Stimulated activated CD4-positive, alpha-beta T cell treated with anti-CD3 and anti-CD28 coated beads, Interleukin-12 subunit alpha, Interleukin-12 subunit beta, amount 100 ng/mL, for 24 hours (primary cell): ENCODE measurements around the gene KCNAB1.

Source experiments
- DNase-seq, 2 experiments: peaks; one replicate each; pipeline ENCODE4 v3.0.0-alpha.2; 2020; ENCODE audit warnings: low read depth in 2 of 2

Gene KCNAB1

GRCh38 chr3:156492801-156493261, 372.5 kb downstream of the KCNAB1 start:
- no peak for DNase-seq

- no peak for DNase-seq
Observed at GRCh38 chr3:156493887-156494286, 373.5 kb downstream of the KCNAB1 start.

GRCh38 chr3:156495816-156496215, 375.4 kb downstream of the KCNAB1 start:
- no peak for DNase-seq

- no peak for DNase-seq
Observed at GRCh38 chr3:156497326-156497725, 376.9 kb downstream of the KCNAB1 start.

- no peak for DNase-seq
Observed at GRCh38 chr3:156498307-156498706, 377.9 kb downstream of the KCNAB1 start.

GRCh38 chr3:156507285-156507684, 386.9 kb downstream of the KCNAB1 start:
- DNase-seq, result no peak

- no peak for DNase-seq
Observed at GRCh38 chr3:156509189-156510174, 389.1 kb downstream of the KCNAB1 start.

DNA sequence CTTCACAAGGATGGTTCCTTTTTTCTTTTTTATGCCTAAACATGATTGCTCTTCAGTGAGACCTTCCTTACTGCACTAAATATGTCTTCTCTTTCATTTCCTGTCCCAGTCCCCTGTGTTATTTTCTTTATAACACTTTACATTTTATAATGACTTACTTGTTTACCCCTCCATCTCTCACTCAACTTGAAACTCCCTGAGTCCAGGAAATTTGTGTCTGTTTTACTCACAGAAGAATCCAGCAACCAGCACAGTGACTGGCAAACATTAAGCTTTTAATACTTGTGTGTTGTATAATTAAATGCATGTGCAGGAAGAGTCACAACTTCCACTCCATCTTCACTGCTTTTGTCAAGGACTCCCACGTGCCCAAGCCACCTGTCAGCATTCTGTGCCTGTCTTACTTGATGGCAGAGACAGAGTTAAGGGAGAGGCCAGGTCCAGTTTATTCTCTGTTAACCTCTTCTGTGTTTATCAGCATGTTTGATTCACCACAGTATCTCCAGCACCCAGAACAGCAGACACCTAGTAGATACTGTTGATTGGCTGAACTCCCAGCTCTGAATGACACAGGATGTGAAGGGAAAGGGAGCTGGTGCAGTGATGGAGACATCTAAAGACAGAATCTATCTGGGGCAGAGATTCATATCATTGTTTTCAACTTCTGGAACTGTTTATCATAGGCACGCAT, 391.8 kb downstream of the KCNAB1 start:
- no peak for DNase-seq

DNA sequence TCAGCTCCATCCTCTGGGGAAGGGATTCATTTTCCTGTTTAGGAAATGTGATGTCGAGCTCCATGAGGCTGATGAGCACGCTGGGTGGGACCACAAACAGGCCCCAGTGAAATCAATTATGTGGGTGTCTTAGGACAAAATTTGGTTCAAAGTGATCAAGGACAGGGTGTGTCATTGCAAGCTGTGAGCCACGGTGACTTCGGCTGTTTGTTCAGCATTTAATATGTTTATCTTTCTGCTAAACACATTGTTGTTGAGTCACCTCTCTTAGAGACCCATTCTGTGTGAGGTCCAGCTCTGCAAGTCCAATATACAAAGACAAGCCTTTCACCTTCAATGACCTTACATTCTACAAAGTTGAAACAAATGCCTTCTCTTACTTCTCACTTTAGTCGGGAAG, 393.2 kb downstream of the KCNAB1 start:
- DNase-seq, result no peak

DNA sequence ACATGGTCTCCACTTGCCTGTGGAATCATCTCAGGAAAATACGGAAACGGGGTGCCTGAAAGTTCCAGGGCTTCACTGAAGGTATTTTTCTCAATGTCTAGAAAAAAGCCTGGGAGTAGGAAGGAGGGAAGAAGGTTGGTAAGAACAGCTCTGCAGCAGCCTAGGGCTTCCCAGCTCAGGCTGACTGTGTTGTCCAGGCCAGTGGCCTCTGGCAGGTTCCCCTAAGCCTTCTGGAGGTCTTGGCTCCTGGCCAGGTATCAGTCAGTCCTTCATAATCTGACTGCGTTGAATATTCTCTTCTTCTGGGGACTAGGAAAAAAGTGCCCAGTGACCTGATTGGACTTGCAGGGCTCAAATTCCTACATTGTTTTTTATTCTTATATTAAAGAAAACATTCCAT, 395.9 kb downstream of the KCNAB1 start:
- DNase-seq, result no peak

- DNase-seq, result no peak
Observed at GRCh38 chr3:156516961-156517360, 396.6 kb downstream of the KCNAB1 start.

- no peak for DNase-seq
Observed at GRCh38 chr3:156518726-156519125, 398.3 kb downstream of the KCNAB1 start.

- no peak for DNase-seq
Observed at GRCh38 chr3:156519758-156520162, 399.4 kb downstream of the KCNAB1 start.

DNA sequence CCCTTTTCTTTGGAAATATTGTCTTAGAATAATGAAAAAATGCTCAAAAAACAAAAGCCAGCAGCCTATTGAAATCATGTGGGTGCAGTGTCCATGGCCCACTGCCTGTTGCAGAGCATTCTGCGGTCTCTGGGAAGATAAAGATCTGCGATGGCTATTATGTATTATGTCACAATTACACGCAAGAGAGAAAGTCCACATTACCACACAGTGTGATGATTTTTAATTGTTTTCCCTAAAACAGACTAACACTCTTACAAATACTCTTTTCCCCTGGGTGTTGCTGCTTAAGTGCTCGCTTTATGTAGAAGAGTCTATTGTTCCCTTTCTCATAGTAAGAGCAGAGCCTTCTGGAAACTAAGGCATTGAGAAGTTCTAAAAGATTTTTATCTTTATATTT, 402.3 kb downstream of the KCNAB1 start:
- no peak for DNase-seq

DNA sequence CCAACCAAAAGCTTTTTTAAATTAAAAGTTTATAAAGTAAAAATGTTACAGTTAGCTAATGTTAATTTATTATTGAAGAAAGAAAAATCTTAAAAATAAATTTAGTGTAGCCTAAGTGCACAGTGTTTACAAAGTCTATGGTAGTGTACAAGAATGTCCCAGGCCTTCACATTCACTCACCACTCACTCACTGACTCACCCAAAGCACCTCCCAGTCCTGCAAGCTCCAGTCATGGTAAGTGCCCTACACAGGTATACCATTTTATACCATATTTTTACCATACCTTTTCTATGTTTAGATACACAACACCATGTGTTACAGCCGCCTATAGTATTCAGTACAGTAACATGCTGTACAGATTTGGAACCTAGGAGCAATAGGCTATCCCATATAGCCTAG, 405.4 kb downstream of the KCNAB1 start:
- DNase-seq, result no peak

GRCh38 chr3:156527060-156527459, 406.7 kb downstream of the KCNAB1 start:
- DNase-seq, result no peak

DNA sequence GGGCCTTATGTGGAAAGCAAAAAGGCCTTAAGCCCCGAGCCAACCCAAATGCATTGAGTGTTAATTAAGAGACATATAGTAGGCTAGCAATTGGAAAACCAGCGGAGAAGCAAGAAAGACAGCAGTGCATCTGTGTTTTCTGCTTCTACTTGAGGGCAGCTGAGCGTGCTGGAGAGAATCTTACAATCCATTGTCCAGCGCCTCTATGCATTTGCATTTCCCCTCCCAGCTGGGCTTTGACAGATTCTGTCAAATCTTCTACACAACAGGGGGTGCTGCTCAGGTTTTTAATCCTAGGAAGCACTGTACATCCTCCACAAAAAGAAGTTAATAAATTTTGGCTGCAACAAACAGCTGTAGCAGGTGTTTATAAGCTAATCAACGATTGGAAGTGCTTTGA, 410.6 kb downstream of the KCNAB1 start:
- no peak for DNase-seq

- no peak for DNase-seq
Observed at GRCh38 chr3:156532730-156533129, 412.4 kb downstream of the KCNAB1 start.

DNA sequence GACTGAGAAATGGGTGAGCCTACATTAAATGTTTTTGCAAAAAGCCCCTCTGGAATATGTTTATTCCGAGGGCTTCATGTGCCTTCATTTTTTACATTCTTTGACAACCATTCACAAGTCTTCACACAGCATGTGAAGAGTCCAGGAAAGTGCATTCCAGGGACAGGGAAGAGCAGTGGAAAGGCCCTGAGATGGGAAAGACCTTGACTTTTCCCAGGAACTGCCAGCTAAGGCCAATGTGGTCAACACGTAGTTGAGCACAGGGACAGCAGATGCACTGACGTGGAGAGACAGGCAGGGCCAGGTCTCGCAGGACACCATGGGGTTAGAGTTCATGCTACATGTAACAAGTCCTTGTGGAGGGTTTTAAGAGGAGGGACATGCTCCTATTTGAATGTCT, 412.8 kb downstream of the KCNAB1 start:
- DNase-seq, result no peak

DNA sequence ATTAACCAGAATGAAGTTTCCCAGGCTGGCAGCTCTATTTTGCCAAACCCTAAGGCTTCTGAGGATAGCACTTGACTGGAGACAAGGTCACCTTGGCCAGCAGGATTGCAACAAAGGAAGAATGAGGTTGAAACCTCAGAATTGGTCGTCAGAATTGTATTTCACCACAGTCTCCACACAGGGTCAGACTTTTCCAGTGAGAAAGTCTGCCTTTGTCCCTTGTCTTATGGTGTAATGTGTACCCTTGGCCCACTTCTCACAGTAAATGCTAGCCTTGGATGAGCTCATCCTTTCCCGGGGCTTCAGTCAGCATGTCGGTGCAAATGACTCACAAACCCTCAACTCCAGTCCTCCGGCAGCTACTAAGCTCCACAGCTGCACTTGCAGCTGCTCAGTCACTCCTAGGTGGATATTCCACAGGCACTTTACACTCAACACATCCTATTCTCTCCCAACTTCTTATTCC, 414.8 kb downstream of the KCNAB1 start:
- DNase-seq, result no peak

- no peak for DNase-seq
Observed at GRCh38 chr3:156535798-156536197, 415.4 kb downstream of the KCNAB1 start.

- no peak for DNase-seq
Observed at GRCh38 chr3:156536524-156537316, 416.3 kb downstream of the KCNAB1 start.
